Measurements from ENCODE around the gene STIL. TPM values are rescaled to one million over a fixed set of nuclear protein-coding genes. Genes with fewer than 3 reads are reported as not detected.
A peak's percentile ranks its signal among the peaks of the same experiment; 100 is the strongest.

STIL gene
- total RNA-seq, 2 donors from 2014 or later: 39.3 to 48.0 TPM

GRCh38 chr1:47334765-47335435, 21.0 kb upstream of the STIL start:
- no peak for TF ChIP-seq CTCF (conservative IDR thresholded peaks at IDR 0.05)
- Histone ChIP-seq H3K27me3 (ENCODE audit: control insufficient read depth, insufficient read depth, low read length, poor library complexity, severe bottlenecking) (no peaks in the 10 kb centered on the region), H3K4me1 (ENCODE audit: control insufficient read depth, insufficient read depth, low read length) (no peaks in the 10 kb centered on the region), H3K27ac (ENCODE audit: low read depth, low read length) (peak overlapping the region; percentile 95), H3K9ac (ENCODE audit: extremely low read depth, low read length, poor library complexity, severe bottlenecking) (peak overlapping the region; percentile 84), H3K9me3 (ENCODE audit: control insufficient read depth, low read length) (no peaks in the 10 kb centered on the region), H3K36me3 (ENCODE audit: control insufficient read depth, insufficient read depth, low read length) (peaks cover 9% of the 10 kb centered on the region), H3K4me3 (ENCODE audit: low read length) (peak overlapping the region; percentile 81)
- no peak for DNase-seq
- peaks cover 3% of the 10 kb centered on the region for H3K36me3 Mint-ChIP-seq (ENCODE audit: low read depth)
- no peaks in the 10 kb centered on the region for H3K27me3 Mint-ChIP-seq (ENCODE audit: insufficient read depth)
- no peak overlapping the region for H3K4me3 Mint-ChIP-seq
- peaks cover 6% of the 10 kb centered on the region for H3K4me1 Mint-ChIP-seq
- H3K27ac Mint-ChIP-seq: peak overlapping the region; percentile 98
- 55 to 58% methylated on average over 8 to 9 of the region's 9 CpGs for WGBS, 2 experiments (ENCODE audit: insufficient coverage in 1 of 2, insufficient read length in 1 of 2)
- no peaks in the 10 kb centered on the region for H3K9me3 Mint-ChIP-seq

GRCh38 chr1:47333922-47334764, 20.2 kb upstream of the STIL start:
- Mint-ChIP-seq H3K27me3 (ENCODE audit: insufficient read depth) (no peaks in the 10 kb centered on the region), H3K9me3 (no peaks in the 10 kb centered on the region), H3K36me3 (ENCODE audit: low read depth) (peaks cover under 1% of the 10 kb centered on the region), H3K27ac (peak overlapping the region; percentile 98), H3K4me1 (peaks cover 6% of the 10 kb centered on the region), H3K4me3 (no peak overlapping the region)
- H3K4me1 ChIP-seq (ENCODE audit: control insufficient read depth, insufficient read depth, low read length): no peaks in the 10 kb centered on the region
- 0 to 1% methylated on average over 33 to 90 of the region's 90 CpGs for whole genome bisulfite sequencing, 2 experiments (ENCODE audit: insufficient coverage in 1 of 2, insufficient read length in 1 of 2)
- TF ChIP-seq CTCF (conservative IDR thresholded peaks at IDR 0.05): peak; percentile 49
- peaks cover 6% of the 10 kb centered on the region for H3K36me3 ChIP-seq (ENCODE audit: control insufficient read depth, insufficient read depth, low read length)
- H3K27ac ChIP-seq (ENCODE audit: low read depth, low read length): peak overlapping the region; percentile 95
- H3K4me3 ChIP-seq (ENCODE audit: low read length): peak overlapping the region; percentile 81
- DNase-seq: peak; percentile 90
- no peaks in the 10 kb centered on the region for H3K27me3 ChIP-seq (ENCODE audit: control insufficient read depth, insufficient read depth, low read length, poor library complexity, severe bottlenecking)
- peak overlapping the region; percentile 84 for H3K9ac ChIP-seq (ENCODE audit: extremely low read depth, low read length, poor library complexity, severe bottlenecking)
- H3K9me3 ChIP-seq (ENCODE audit: control insufficient read depth, low read length): no peaks in the 10 kb centered on the region

GRCh38 chr1:47333578-47333921, 19.6 kb upstream of the STIL start, which contains the start of gene CMPK1:
Gene CMPK1, plus strand, starts transcription at chr1:47333790. Its CDS starts 156 bp downstream, at chr1:47333946.
- no peak for TF ChIP-seq CTCF (conservative IDR thresholded peaks at IDR 0.05)
- no peak within 1 kb of the TSS for H3K4me3 Mint-ChIP-seq
- peaks cover under 1% of the 10 kb centered on the region for H3K36me3 ChIP-seq (ENCODE audit: control insufficient read depth, insufficient read depth, low read length)
- peak; percentile 90 for DNase-seq
- 0% methylated on average over 40 of the region's 40 CpGs; no CpG with 5 or more reads in 1 of the 2 experiments for WGBS, 2 experiments (ENCODE audit: insufficient coverage in 1 of 2, insufficient read length in 1 of 2)
- no peaks in the 10 kb centered on the region for H3K27me3 Mint-ChIP-seq (ENCODE audit: insufficient read depth)
- no peaks in the 10 kb centered on the region for H3K36me3 Mint-ChIP-seq (ENCODE audit: low read depth)
- H3K4me1 Mint-ChIP-seq: peaks cover 6% of the 10 kb centered on the region
- H3K4me3 ChIP-seq (ENCODE audit: low read length): peak within 1 kb of the TSS; percentile 81
- H3K9ac ChIP-seq (ENCODE audit: extremely low read depth, low read length, poor library complexity, severe bottlenecking): peak within 1 kb of the TSS; percentile 84
- H3K27ac ChIP-seq (ENCODE audit: low read depth, low read length): peak within 1 kb of the TSS; percentile 95
- H3K27me3 ChIP-seq (ENCODE audit: control insufficient read depth, insufficient read depth, low read length, poor library complexity, severe bottlenecking): no peaks in the 10 kb centered on the region
- H3K9me3 Mint-ChIP-seq: no peaks in the 10 kb centered on the region
- H3K9me3 ChIP-seq (ENCODE audit: control insufficient read depth, low read length): no peaks in the 10 kb centered on the region
- no peaks in the 10 kb centered on the region for H3K4me1 ChIP-seq (ENCODE audit: control insufficient read depth, insufficient read depth, low read length)
- H3K27ac Mint-ChIP-seq: peak within 1 kb of the TSS; percentile 98

All from endodermal cell (in vitro differentiated cells).